Activated T-helper 9 cell treated with anti-CD3 and anti-CD28 coated beads, Interleukin-2, amount 50 U/mL, for 16 hours (primary cell): ENCODE measurements around the gene PLD3.

Source experiments
- DNase-seq: peaks from one replicate; pipeline ENCODE4 v3.0.0-alpha.2; 2020; ENCODE audit warnings: low read depth

The PLD3 gene

GRCh38 chr19:40413291-40413845 lies 64.9 kb downstream of the PLD3 start, which contains the start of gene PRX:
Gene PRX, minus strand, starts transcription at chr19:40413378. Its CDS starts 5,446 bp downstream, at chr19:40407932.
- no peak for DNase-seq

GRCh38 chr19:40414542-40415535 lies 66.3 kb downstream of the PLD3 start:
- no peak for DNase-seq

GRCh38 chr19:40415768-40416167 lies 67.3 kb downstream of the PLD3 start:
- DNase-seq, result no peak

DNA sequence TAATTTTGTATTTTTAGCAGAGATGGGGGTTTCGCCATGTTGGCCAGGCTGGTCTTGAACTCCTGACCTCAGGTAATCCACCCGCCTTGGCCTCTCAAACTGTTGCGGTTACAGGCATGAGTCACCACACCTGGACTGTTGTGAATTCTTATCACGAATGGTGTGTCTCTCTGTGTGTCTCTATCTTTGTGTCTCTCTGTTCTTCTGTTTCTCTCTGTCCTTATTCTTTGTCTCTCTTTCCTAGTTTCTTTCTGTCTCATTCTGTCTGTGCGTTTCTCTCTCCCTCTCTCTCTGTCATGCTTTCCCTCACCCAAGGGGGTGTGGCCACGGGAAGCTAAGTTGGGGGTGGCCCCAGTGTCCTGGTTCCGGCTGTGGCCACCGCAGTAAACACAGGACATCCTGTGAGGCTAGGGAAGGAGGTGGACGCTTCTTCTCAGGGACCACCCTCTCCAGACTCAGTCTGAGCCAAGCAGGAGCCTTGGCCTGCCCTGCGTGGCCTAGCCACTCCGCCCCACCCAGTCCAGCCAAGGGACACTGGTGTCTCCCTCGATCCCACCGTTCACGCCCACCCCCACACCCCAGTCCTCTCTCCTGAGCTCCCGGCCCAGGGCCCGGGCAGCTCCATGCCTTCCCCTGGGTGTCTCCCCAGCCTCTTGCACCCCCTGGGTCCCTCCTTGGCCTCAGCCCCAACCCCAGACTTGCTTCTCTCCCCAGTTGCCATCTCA lies 68.6 kb downstream of the PLD3 start:
- DNase-seq, result no peak

DNA sequence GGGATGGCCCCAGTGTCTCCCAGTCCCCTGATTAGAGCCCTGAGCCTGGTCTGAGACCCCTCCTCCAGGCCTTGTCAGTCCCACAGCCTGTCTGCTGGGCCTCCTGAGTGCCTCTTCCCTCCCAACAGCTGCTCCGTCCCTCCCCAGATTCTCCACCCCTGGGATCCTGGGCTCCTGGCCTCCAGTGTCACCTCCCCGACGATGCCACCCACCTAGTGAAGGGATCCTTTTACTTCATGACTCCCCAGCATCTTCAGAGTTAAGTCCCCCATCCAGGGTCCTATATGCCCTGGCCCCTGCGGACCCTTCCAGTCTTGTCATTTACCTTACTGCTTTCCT lies 69.1 kb downstream of the PLD3 start:
- DNase-seq, result no peak

DNA sequence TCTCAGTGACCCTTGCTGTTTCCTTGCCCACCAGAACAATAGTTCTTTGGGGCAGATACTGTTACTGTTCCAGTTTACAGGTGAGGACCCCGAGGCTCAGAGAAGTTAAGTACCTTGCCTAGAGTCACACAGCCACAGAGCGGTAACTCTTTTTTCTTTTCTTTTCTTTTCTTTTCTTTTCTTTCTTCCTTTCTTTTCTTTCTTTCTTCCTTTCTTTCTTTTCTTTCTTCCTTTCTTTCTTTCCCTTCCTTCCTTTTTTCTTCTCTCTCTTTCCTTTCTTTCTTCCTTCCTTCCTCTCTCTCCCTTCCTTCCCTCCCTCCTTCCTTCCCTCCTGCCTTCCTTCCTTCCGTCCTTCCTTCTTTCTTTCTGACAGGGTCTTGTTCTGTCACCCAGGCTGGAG lies 69.5 kb downstream of the PLD3 start:
- no peak for DNase-seq

- DNase-seq, result no peak
These were observed 70.6 kb downstream of the PLD3 start for GRCh38 chr19:40419066-40419612.

- no peak for DNase-seq
These were observed 71.3 kb downstream of the PLD3 start for GRCh38 chr19:40419780-40420179.

DNA sequence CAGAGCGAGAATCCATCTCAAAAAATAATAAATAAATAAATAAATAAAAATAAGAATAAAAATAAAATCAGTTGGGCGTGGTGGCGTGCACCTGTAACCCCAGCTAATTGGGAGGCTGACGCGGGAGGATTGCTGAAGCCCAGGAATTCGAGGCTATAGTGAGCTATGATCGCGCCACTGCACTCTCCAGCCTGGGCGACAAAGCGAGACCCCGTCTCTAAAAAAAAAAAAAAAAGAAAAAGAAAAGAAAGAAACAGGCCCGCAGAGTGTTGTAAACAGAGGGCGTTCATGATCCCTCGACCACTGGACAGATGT lies 71.9 kb downstream of the PLD3 start:
- no peak for DNase-seq

DNA sequence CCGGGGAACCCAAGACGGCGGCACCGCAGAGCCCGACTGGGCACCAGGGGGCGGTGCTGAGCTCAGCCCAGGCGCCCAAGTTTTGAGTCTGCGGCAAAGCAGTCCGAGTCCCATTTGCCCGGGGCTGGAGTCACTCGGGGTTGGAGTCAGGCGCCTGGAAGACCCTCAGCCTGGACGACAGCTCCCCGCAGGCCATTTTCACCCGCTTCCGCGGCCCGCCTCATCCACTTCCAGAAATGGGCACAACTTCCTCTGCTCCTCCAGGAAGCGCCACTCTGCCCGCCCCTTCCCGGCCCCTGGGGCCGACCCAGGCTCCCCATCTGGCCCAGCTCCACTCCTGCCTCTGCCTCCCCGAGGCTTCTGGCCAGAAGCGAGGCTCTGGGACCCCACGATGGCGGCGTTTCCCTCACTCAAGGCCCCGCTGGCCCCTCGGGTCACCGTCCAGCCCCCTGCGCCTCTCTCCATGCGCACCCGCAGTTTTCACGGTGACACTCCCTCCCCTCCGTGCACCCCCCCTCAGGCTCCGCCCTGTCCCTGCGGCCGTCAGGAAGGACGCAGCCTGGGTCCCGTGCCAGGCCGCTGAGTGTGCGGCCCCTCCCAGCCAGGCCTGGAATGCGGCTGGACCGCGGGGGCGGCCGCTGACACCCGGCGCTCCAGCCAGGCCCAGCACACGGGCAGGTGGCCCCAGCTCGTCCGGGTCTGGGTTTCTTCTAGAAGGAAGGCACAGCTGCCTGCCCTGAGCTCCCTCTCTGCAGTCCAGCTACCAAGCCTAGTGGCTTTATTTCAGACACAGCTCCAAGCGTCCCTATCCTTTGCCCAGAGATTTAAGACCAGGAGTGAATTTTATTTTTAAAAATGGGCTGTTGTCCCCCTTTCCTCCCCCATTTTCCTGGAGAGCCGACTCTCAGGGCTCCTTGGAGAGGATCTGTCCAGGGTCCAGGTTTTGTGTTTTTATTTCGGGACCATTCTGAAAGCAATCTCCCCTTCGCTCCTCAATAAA lies 72.6 kb downstream of the PLD3 start:
- DNase-seq, result peak; percentile 61

GRCh38 chr19:40421993-40422747 lies 73.7 kb downstream of the PLD3 start:
- DNase-seq, result no peak

DNA sequence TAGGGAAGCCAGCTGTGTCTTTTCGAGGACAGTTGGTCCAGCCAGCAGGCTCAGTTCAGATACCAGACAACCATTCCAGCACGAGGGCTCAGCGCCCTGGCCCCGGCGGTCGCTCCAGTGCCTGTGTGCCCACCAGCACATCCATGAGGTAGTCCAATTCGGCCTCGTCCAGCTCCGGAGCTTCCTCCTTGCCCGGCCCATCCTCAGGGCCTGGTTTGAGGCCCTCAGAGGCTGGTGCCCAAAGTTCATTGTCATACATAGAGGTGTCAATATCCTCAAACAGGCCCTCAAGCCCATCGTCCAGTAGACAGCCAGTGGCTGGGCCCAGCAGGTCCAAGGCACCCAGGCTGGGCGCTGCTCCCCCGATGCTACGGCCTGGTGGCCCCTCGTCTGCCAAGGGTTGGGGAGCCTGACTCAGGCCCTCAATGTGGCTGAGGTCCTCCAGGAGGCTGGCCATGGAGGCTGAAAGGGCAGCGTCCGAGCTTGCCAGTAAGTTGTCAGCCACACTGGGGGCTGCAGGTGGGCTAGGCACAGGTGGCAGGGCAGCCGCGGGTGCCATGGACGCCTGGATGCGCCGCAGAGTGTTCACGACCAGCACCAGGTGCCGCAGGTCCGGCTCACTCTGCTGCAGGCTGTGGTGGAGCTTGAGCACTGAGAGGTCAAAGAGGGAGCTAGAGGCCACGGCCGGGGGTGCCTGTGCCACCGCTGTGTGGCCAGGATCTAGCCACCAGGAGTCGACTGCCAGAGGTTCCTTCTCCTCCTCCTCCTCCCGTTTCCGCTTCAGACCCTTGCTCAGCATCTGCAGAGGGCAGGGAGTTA lies 74.5 kb downstream of the PLD3 start:
- DNase-seq, result no peak

- no peak for DNase-seq
These were observed 75.4 kb downstream of the PLD3 start for GRCh38 chr19:40423938-40424337.

GRCh38 chr19:40424637-40425449 lies 76.3 kb downstream of the PLD3 start:
- DNase-seq, result no peak

DNA sequence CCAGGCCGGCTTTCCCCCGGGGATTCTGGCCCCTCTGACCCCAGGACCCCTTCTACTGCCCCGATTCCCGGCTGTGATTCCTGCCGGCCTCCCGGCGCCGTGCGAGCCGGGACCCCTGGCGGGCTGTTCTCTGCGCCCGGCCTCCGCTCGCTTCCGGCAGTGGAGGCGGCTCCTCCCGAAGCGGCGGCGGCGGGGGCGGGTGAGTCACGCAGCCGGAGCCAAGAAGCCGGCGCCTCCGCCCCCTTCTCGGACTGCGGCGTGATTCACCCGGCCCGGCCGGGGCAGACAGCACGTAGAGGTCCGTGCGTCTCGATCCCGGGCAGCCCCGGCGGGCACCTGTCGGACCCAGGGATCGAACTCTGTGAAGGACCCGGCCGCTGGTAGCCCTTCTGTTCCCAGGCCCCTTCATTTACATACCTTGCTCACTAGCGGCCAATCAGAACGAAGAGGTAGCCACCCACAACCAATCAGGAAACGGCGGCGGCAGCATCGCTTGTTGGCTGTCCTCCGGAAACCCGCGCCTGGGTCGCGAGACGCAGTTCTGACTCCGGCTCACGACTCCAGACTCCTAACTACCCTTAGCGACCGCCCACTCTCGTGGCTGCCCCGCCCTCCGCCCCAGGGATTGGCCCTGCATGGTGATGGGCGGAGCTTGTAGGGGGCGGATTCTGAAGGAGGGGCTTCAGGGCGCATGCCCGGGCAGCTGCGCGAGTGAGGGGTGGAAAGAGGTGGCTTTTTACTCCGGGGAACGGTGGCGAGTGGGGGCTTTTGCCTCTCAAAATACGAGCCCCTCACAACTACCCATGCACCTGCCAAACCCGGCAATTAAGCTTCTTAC lies 77.2 kb downstream of the PLD3 start, which contains the start of gene SERTAD1:
SERTAD1 (minus strand) TSS at position 543 of the 838 bp plus-strand sequence. CDS start 2,446 bp downstream, outside the sequence.
- DNase-seq, result peak; percentile 100
